Measurements from ENCODE around the gene DLG2. TPM values are rescaled to one million over a fixed set of nuclear protein-coding genes. Genes with fewer than 3 reads are reported as not detected.

The DLG2 gene
- total and polyA plus RNA-seq, 2 of the 8 experiments (the other 6 are each of a cell fraction or from before 2014, with no cell fraction given) = 1.7 to 14.3 TPM

GRCh38 chr11:83663446-83663845 is 1963.7 kb downstream of the DLG2 start (continued):
- TF ChIP-seq ATF2 (IDR thresholded peaks at IDR 0.05; ENCODE audit: low read length) = no peak
